LHCN-M2 (cell line): Measurements from ENCODE around the gene OR13C8. TPM values are rescaled to one million over a fixed set of nuclear protein-coding genes. Genes with fewer than 3 reads are reported as not detected.

ENCODE experiments used
- DNase-seq: peaks from one replicate; pipeline ENCODE4 v3.0.0-alpha.2; 2012; ENCODE audit warnings: low read depth
- total RNA-seq: library from RNA; depleted of rRNA; stranded (reverse); fragments of >200 nt; gene quantifications from 2 replicates; pipeline ENCODE4 v1.2.3, GENCODE V29; 2014; rRNA removed

The OR13C8 gene
- total RNA-seq, 1 experiment from 2014 or later = not detected

DNA sequence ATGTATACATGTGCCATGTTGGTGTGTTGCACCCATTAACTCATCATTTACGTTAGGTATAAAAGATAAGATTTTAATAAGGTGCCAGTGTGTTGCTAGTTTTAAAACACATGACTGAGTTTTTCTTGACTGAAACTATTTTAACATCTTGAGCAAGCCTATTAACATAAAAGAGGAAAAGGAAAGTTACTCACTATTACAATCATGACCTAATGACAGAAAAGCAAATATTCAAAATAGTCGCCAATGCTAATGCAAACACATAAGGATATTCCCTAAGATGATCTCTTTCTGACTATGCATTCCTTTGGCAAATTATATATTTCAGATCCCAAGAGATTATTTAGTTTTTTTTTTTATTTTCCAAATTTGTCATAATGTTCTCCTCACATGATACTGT lies 42.2 kb downstream of the OR13C8 start:
- no peak for DNase-seq

DNA sequence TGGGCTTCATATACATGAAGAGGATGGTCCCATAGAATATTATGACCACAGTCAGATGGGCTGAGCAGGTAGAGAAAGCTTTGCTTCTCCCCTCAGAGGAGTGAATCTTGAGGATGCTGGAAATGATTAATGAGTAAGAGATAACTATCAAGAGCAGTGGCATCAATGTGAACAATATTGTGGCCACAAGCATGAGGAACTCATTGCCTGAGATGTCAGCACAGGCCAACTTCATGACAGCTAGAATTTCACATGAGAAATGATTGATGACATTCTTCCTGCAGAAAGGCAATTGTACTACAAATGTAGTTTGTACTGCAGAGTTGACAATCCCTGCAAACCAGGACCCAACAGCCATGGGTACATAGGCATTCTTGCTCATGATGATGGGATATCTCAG lies 48.5 kb downstream of the OR13C8 start:
- DNase-seq = no peak

DNA sequence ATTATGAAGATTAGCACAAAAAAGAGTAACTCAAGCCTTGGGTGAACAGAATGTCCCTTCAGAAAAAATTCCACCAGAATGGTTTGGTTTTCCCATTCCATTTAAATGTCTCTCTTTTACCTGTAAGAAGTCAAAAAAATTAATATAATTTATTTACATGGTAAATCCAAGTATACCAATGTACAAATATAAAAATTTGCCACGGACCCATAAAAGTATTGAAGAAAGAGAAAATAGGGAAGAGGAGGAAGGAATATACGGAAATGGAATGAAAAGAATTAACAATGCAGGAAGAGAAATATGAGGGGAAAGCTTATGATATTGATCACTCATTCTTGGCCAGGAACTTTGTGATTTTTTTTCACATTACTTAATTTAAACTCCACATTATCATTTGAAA lies 49.1 kb downstream of the OR13C8 start, which contains the start of gene OR13C9:
OR13C9 (minus strand) TSS at position 101 of the 400 bp plus-strand sequence; CDS start at position 101, 0 bp downstream.
- no peak for DNase-seq

Other genes starting within 250 kb of the OR13C8 start
- gene OR13F1, start 64.9 kb upstream of the OR13C8 start, total RNA-seq = not detected in 2 replicates
- not detected in 2 replicates for gene OR13C4, start 42.0 kb upstream of the OR13C8 start, total RNA-seq
- gene OR13C3, start 32.3 kb upstream of the OR13C8 start, total RNA-seq = not detected in 2 replicates
- gene OR13C5, start 30.2 kb downstream of the OR13C8 start, total RNA-seq = not detected in 2 replicates
- not detected in 2 replicates for gene OR13C2, start 36.5 kb downstream of the OR13C8 start, total RNA-seq
- gene OR13C9, start 49.0 kb downstream of the OR13C8 start, total RNA-seq = not detected in 2 replicates
- gene OR13D1, start 125.3 kb downstream of the OR13C8 start, total RNA-seq = not detected in 2 replicates
- gene NIPSNAP3A, start 178.5 kb downstream of the OR13C8 start, total RNA-seq = 27.0 and 28.9 TPM in 2 replicates
- gene NIPSNAP3B, start 195.0 kb downstream of the OR13C8 start, total RNA-seq = 0.46 TPM in 1 of 2 replicates, not detected in the other